GM23338 (cell line): ENCODE measurements around the gene PERM1. TPM values are rescaled to one million over a fixed set of nuclear protein-coding genes. Genes with fewer than 3 reads are reported as not detected.

Source experiments
- ATAC-seq: fragments of 200-7000 bp; cut with Tn5 transposase; 3 replicates; pipeline ENCODE4 v1.9.1; 2020
- DNase-seq: peaks from one replicate; pipeline ENCODE4 v3.0.0-alpha.2; 2015; ENCODE audit warnings: low spot score
- H2AFZ ChIP-seq: fragments of 200-600 bp; sonication (generic); 2 replicates; pipeline ENCODE4 v1.8.0; 2016; ENCODE audit warnings: antibody characterized with exemption, mild to moderate bottlenecking, moderate library complexity
- H3F3A ChIP-seq: fragments of 200-600 bp; sonication (generic); replicated peaks from 2 replicates; pipeline ENCODE4 v1.8.0; 2017; ENCODE audit warnings: antibody characterized with exemption, mixed run types, low read depth
- H3K27ac ChIP-seq: fragments of 200-600 bp; sonication (generic); 2 replicates; pipeline ENCODE4 v1.6.1; 2016; ENCODE audit warnings: low read depth
- H3K27me3 ChIP-seq: fragments of 200-600 bp; sonication (generic); 2 replicates; pipeline ENCODE4 v1.8.0; 2016; ENCODE audit warnings: mild to moderate bottlenecking, mixed run types, moderate library complexity; ENCODE audit not compliant: insufficient read depth
- H3K36me3 ChIP-seq: fragments of 200-600 bp; sonication (generic); 2 replicates; pipeline ENCODE4 v1.8.0; 2016; ENCODE audit warnings: mild to moderate bottlenecking; ENCODE audit not compliant: insufficient read depth
- H3K4me1 ChIP-seq: fragments of 200-600 bp; sonication (generic); 2 replicates; pipeline ENCODE4 v1.8.0; 2016; ENCODE audit warnings: mild to moderate bottlenecking, moderate library complexity; ENCODE audit not compliant: insufficient read depth
- H3K4me2 ChIP-seq: fragments of 200-600 bp; sonication (generic); 2 replicates; pipeline ENCODE4 v1.7.1; 2017; ENCODE audit warnings: mixed run types
- H3K4me3 ChIP-seq: fragments of 200-600 bp; sonication (generic); 2 replicates; pipeline ENCODE4 v1.6.1; 2016; ENCODE audit warnings: mixed run types
- H3K79me2 ChIP-seq: fragments of 200-600 bp; sonication (generic); replicated peaks from 2 replicates; pipeline ENCODE4 v1.8.0; 2017; ENCODE audit warnings: mild to moderate bottlenecking; ENCODE audit not compliant: insufficient read depth
- H3K9me2 ChIP-seq: fragments of 200-600 bp; sonication (generic); 2 replicates; pipeline ENCODE4 v1.8.0; 2017; ENCODE audit not compliant: insufficient read depth
- H4K20me1 ChIP-seq: fragments of 200-600 bp; sonication (generic); replicated peaks from 2 replicates; pipeline ENCODE4 v1.8.0; 2017; ENCODE audit warnings: mild to moderate bottlenecking; ENCODE audit not compliant: insufficient read depth
- H3K27ac Mint-ChIP-seq: 2 replicates; pipeline ENCODE4 v1.8.0; 2020; ENCODE audit warnings: inconsistent platforms, mild to moderate bottlenecking, moderate library complexity, mixed read lengths
- H3K27me3 Mint-ChIP-seq: 3 replicates; pipeline ENCODE4 v1.8.0; 2022; ENCODE audit warnings: low read depth, mild to moderate bottlenecking, moderate library complexity, mixed read lengths, inconsistent platforms; ENCODE audit not compliant: insufficient read depth, poor library complexity
- H3K36me3 Mint-ChIP-seq: 3 replicates; pipeline ENCODE4 v1.8.0; 2021; ENCODE audit warnings: low read depth, mild to moderate bottlenecking, inconsistent platforms, moderate library complexity, mixed read lengths
- H3K4me1 Mint-ChIP-seq: 3 replicates; pipeline ENCODE4 v1.8.0; 2020; ENCODE audit warnings: mild to moderate bottlenecking, inconsistent platforms, mixed read lengths
- H3K4me3 Mint-ChIP-seq: 3 replicates; pipeline ENCODE4 v1.8.0; 2021; ENCODE audit warnings: moderate library complexity, mild to moderate bottlenecking, inconsistent platforms, mixed read lengths
- H3K9me3 Mint-ChIP-seq: 3 replicates; pipeline ENCODE4 v1.8.0; 2020; ENCODE audit warnings: moderate library complexity, mild to moderate bottlenecking, inconsistent platforms, mixed read lengths
- CREB1 ChIP-seq: fragments of 250-450 bp; sonication (Bioruptor Pico); IDR thresholded peaks from 2 replicates; pipeline ENCODE4 v1.5.0; 2020; ENCODE audit warnings: low read depth, mild to moderate bottlenecking, moderate library complexity
- CTCF ChIP-seq, 2 experiments: fragments of 200-600 bp in 1 of 2; sonication (generic) in 1 of 2; conservative IDR thresholded peaks; 2 replicates each; pipeline versions ENCODE4 v1.5.1 to v1.6.1; 2016 to 2017; ENCODE audit warnings: antibody characterized with exemption in 2 of 2, low read depth in 2 of 2, mild to moderate bottlenecking in 2 of 2, moderate library complexity in 1 of 2
- ETS1 ChIP-seq: IDR thresholded peaks from 2 replicates; pipeline ENCODE4 v1.6.1; 2016; ENCODE audit warnings: antibody characterized with exemption
- NANOG ChIP-seq: IDR thresholded peaks from 2 replicates; pipeline ENCODE4 v1.6.1; 2016; ENCODE audit warnings: antibody characterized with exemption, borderline replicate concordance
- POLR2AphosphoS5 ChIP-seq: IDR thresholded peaks from 2 replicates; pipeline ENCODE4 v1.6.1; 2016; ENCODE audit warnings: antibody characterized with exemption, low read depth
- REST ChIP-seq: IDR thresholded peaks from one replicate; pipeline ENCODE4 v1.6.1; 2018; ENCODE audit warnings: antibody characterized with exemption; ENCODE audit not compliant: unreplicated experiment
- STAT1 ChIP-seq: IDR thresholded peaks from one replicate; pipeline ENCODE4 v1.6.1; 2016; ENCODE audit warnings: antibody characterized with exemption; ENCODE audit not compliant: unreplicated experiment
- ZNF331 ChIP-seq: fragments of 250-450 bp; sonication (Bioruptor Pico); IDR thresholded peaks from 2 replicates; pipeline ENCODE4 v1.5.0; 2020; ENCODE audit warnings: low read depth, mild to moderate bottlenecking, moderate library complexity
- polyA plus RNA-seq: library from polyadenylated mRNA; unstranded; fragments of >200 nt; fragmentation: Nextera tagmentation; extraction: Ambion mirVana; gene quantifications from 2 replicates; pipeline ENCODE4 v1.2.1, GENCODE V29; 2016
- total RNA-seq: library from RNA; depleted of rRNA; stranded (reverse); fragments of >200 nt; shearing (Covaris generic); gene quantifications from 2 replicates; pipeline ENCODE4 v1.2.3, GENCODE V29; 2014

PERM1 gene
- total and polyA plus RNA-seq, 2 experiments from 2014 or later, result 1.1 TPM; not detected in 1

- TF ChIP-seq REST, result no peak
- TF ChIP-seq CREB1, result no peak
- TF ChIP-seq STAT1, result no peak
Measured at GRCh38 chr1:1023700-1024099, 41.8 kb upstream of the PERM1 start (continued).

- H3F3A ChIP-seq, result no peaks in the 10 kb centered on the region
- H3K27me3 ChIP-seq, result no peaks in the 10 kb centered on the region; the same call in 1 of the 2 replicates
- H3K9me2 ChIP-seq, result no peaks in the 10 kb centered on the region
- no peak for ATAC-seq
- H3K36me3 ChIP-seq, result no peaks in the 10 kb centered on the region
- no peak for TF ChIP-seq ZNF331 (CRISPR knock-in tag)
- TF ChIP-seq POLR2AphosphoS5, result no peak
- no peak overlapping the region; the same call in 1 of the 2 replicates for H3K4me2 ChIP-seq
- no peak overlapping the region for H3K4me3 ChIP-seq
- H3K36me3 Mint-ChIP-seq, result peaks cover 20% of the 10 kb centered on the region
- peaks cover 34% of the 10 kb centered on the region for H3K4me1 Mint-ChIP-seq
- H4K20me1 ChIP-seq, result peaks cover 4% of the 10 kb centered on the region; the same call in 1 of the 2 replicates
- H3K27ac Mint-ChIP-seq, result no peak overlapping the region
- H3K27me3 Mint-ChIP-seq, result peaks cover 23% of the 10 kb centered on the region
- H3K9me3 Mint-ChIP-seq, result no peaks in the 10 kb centered on the region
- H3K79me2 ChIP-seq, result 0 out of 2 replicates have a peak, but pooled peaks cover 5% of the 10 kb centered on the region
- H2AFZ ChIP-seq, result no peak overlapping the region
- DNase-seq, result no peak
- no peak overlapping the region for H3K27ac ChIP-seq
- H3K4me1 ChIP-seq, result peaks cover 47% of the 10 kb centered on the region
- H3K4me3 Mint-ChIP-seq, result no peak overlapping the region
Measured at GRCh38 chr1:1022302-1023009, 40.6 kb upstream of the PERM1 start.

- Mint-ChIP-seq H3K4me3 (peak overlapping the region; percentile 67; the same call in 1 of the 3 replicates), H3K9me3 (no peaks in the 10 kb centered on the region), H3K27me3 (peaks cover 26% of the 10 kb centered on the region), H3K4me1 (peaks cover 34% of the 10 kb centered on the region), H3K36me3 (peaks cover 20% of the 10 kb centered on the region), H3K27ac (no peak overlapping the region)
- TF ChIP-seq REST (no peak), POLR2AphosphoS5 (no peak), ZNF331 (CRISPR knock-in tag) (no peak), CTCF (conservative IDR thresholded peaks at IDR 0.05; ENCODE audit: low read depth in 2 of 2) (no peak), NANOG (no peak), CREB1 (no peak), ETS1 (no peak)
- Histone ChIP-seq H3K9me2 (no peaks in the 10 kb centered on the region), H4K20me1 (peaks cover 4% of the 10 kb centered on the region; the same call in 1 of the 2 replicates), H3K4me3 (peak overlapping the region; percentile 68; the same call in 1 of the 2 replicates), H3F3A (no peaks in the 10 kb centered on the region), H3K79me2 (0 out of 2 replicates have a peak, but pooled peaks cover 5% of the 10 kb centered on the region), H3K27me3 (peaks cover 2% of the 10 kb centered on the region; the same call in 1 of the 2 replicates), H2AFZ (no peak overlapping the region), H3K27ac (no peak overlapping the region), H3K4me1 (peaks cover 47% of the 10 kb centered on the region), H3K4me2 (peak overlapping the region; percentile 94), H3K36me3 (no peaks in the 10 kb centered on the region)
- no peak for ATAC-seq
- no peak for DNase-seq
Measured at GRCh38 chr1:1021920-1022259, 40.0 kb upstream of the PERM1 start.
